ENCODE measurements around the gene SHMT2.

The SHMT2 gene

GRCh38 chr12:57227315-57228115, 2.0 kb upstream of the SHMT2 start:
- DNase-seq (ENCODE audit: low read depth): no peak

- no peak for DNase-seq (ENCODE audit: low read depth)
These were observed 371 bp upstream of the SHMT2 start for GRCh38 chr12:57229046-57229633.

- no peak for DNase-seq (ENCODE audit: low read depth)
These were observed 1.1 kb downstream of the SHMT2 start for GRCh38 chr12:57230381-57231155.

DNA sequence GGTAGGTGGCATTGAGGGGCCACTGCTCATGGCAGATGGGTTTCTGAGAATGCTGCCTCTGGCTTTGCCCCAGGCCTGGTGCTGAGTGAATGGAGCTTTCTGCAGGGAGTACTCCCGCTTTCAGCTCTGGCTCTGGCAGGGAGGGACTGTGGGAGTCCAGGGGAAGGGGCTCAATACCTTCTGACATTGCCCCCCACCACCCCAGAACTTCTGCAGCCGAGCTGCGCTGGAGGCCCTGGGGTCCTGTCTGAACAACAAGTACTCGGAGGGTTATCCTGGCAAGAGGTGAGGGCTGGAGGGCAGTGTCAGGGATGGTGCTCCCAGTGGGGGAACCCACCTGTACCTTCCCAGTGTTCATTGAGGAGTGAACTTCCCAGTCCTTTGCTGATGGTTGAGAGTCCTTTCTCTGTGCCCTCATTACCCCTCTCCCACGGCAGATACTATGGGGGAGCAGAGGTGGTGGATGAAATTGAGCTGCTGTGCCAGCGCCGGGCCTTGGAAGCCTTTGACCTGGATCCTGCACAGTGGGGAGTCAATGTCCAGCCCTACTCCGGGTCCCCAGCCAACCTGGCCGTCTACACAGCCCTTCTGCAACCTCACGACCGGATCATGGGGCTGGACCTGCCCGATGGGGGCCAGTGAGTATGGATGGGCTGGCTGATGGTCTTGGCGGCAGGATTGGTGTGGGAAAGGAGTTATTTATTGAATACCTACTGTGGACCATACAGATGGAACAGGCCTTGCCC, 1.9 kb downstream of the SHMT2 start:
- no peak for DNase-seq (ENCODE audit: low read depth)

- DNase-seq (ENCODE audit: low read depth): no peak
These were observed 2.7 kb downstream of the SHMT2 start for GRCh38 chr12:57232156-57232756.

DNA sequence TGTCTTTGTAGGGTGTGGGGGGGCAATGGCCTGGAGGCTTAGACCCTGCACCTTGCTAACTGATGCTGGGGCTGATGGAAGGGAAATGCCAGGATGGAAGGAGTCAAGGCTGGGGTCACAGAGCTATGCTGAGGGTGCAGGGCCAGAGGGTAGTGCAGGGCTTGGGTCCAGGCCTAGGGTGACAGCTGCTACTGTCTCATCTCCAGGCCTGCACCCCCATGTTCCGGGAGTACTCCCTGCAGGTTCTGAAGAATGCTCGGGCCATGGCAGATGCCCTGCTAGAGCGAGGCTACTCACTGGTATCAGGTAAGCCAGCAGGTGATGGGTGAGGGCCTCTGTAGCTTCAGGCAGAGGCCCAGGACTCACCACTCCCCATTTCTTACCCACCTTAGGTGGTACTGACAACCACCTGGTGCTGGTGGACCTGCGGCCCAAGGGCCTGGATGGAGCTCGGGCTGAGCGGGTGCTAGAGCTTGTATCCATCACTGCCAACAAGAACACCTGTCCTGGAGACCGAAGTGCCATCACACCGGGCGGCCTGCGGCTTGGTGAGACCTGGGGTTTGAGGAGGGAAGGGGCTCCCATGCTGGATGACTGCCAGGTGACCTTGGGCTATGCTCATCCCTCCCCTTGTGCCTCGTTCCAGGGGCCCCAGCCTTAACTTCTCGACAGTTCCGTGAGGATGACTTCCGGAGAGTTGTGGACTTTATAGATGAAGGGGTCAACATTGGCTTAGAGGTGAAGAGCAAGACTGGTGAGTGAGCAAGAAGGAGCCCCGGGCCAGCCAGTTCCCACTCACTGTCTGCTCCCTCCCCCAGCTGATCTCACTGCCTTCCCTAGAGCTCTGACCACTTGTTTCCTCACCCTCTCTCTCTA, 4.1 kb downstream of the SHMT2 start:
- no peak for DNase-seq (ENCODE audit: low read depth)

DNA sequence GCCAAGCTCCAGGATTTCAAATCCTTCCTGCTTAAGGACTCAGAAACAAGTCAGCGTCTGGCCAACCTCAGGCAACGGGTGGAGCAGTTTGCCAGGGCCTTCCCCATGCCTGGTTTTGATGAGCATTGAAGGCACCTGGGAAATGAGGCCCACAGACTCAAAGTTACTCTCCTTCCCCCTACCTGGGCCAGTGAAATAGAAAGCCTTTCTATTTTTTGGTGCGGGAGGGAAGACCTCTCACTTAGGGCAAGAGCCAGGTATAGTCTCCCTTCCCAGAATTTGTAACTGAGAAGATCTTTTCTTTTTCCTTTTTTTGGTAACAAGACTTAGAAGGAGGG, 4.7 kb downstream of the SHMT2 start:
- no peak for DNase-seq (ENCODE audit: low read depth)

DNA sequence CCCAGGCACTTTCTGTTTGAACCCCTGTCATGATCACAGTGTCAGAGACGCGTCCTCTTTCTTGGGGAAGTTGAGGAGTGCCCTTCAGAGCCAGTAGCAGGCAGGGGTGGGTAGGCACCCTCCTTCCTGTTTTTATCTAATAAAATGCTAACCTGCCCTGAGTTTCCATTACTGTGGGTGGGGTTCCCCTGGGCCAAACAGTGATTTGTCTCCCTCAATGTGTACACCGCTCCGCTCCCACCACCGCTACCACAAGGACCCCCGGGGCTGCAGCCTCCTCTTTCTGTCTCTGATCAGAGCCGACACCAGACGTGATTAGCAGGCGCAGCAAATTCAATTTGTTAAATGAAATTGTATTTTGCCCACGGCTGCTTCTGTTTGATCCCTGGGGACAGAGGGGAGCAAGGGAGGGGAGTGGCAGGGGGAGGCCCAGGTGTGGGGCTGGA, 5.1 kb downstream of the SHMT2 start:
- no peak for DNase-seq (ENCODE audit: low read depth)

GRCh38 chr12:57235017-57235727, 5.7 kb downstream of the SHMT2 start:
- no peak for DNase-seq (ENCODE audit: low read depth)

- DNase-seq (ENCODE audit: low read depth): no peak
These were observed 6.2 kb downstream of the SHMT2 start for GRCh38 chr12:57235728-57236131.

- no peak for DNase-seq (ENCODE audit: low read depth)
These were observed 6.9 kb downstream of the SHMT2 start for GRCh38 chr12:57236201-57236924.

DNA sequence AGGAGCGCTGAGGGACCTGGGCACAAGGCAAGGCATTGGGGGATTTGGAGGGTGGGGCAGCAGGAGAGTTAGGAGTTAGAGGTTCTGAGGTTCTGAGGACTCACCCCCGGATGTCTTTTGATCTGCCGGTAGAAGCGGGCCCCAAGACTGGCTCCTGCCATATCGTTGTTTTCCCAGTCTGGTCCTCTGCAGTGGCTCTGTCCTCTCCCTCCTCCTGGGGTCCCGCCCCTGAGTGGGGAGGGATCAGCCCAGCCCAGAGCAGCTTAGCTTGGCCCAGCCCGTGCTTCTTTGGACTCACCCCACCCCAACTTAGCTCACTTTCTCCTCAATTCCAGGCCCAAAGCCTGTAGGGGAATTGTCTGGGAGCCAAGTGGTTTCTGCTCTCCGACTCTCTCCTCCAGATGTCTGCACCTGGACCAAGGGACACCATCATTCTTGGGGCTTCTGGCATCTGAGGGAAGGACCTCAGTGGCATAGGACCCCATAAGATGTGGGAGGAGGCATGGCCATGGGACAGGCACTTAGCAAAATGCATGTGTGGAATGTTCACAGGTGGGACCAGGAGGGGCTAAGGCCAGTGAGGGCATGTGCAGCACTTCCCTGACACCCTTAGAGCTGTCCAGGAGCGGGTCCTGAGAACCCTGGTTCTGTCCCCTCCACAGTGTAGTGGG, 7.5 kb downstream of the SHMT2 start:
- no peak for DNase-seq (ENCODE audit: low read depth)

DNA sequence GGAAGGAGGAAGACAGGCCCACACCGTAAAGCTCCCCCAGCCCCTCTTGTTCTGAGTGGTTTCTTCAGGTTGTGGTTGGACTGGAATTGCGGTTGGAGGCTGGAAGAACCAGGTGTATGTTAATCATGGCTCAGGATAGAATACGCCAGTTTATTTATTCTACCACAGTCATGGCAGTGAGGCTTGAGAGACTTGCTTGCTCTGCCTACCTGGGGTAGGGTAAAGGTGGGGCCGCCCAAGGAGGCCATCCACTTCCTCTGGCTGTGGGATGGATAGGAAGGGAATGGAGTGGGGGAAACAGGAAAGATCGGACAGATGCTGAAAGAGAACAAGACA, 8.1 kb downstream of the SHMT2 start:
- DNase-seq (ENCODE audit: low read depth): no peak

GRCh38 chr12:57237932-57238853, 8.7 kb downstream of the SHMT2 start:
- DNase-seq (ENCODE audit: low read depth): no peak

DNA sequence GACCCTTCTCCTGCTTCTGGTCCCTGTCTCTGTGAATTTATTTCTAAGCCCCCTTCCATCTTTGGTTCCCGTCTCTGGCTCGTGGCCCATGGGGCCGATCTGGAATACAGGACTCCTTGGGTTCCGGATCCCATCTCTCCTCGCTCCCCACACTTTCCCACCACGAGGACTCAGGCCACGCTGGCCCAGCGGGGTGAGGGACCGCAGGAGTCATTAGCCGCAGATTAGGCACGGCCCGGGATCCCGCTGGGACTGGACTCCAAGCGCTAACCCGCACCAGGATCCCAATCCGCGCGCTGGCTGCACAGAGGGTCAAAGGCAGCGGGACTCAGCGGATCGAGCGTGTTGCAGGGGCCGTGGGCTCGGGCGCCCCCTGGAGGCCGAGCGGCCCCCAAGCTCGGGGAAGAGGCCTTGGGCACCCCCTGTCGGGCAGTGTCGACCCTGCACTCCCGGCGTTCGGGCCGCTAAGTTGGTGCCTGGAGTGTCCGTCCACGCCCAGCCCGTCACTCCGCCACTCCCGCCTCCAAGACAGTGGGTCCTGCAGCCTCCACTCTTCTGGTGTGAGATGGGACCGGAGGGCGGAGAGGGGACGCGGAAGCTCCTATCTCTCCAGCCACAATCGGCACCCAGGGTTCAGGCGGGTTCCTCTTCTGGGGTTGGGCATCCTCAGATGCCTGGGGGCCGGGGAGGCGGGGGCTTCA, 9.5 kb downstream of the SHMT2 start:
- peak; percentile 82 for DNase-seq (ENCODE audit: low read depth)

DNA sequence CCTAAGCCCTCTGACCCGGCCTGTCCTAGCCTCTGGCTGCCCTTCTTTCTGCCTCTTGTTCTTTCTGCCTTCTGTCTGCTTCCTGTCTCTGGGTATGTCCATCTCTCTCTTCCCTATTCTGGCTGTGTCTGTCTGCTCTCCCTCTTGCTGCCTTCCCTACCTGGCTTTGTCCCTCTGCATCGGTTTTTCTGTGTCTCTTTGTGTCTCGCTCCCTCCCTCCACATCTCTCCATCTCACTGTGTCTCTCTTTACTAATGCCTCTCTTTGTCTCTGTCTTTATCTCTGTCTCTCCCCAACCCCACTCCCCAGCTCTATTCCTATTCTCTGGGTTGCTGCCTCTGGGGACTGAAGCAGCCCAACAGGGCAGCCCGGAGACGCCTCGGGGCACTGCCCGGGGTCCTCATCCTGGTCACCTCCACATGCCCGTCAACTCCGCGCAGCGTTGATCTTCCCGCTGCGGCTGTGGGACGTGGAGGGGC, 10.1 kb downstream of the SHMT2 start:
- no peak for DNase-seq (ENCODE audit: low read depth)
